ENCODE measurements around the gene TTBK1.

The TTBK1 gene

GRCh38 chr6:43276577-43277305, 33.5 kb downstream of the TTBK1 start:
- H3K4me3 ChIP-seq (ENCODE audit: low read depth, low read length): peak overlapping the region; percentile 23
- peaks cover 58% of the 10 kb centered on the region for H3K27me3 ChIP-seq (ENCODE audit: control insufficient read depth, insufficient read depth, low read length)
- H3K36me3 ChIP-seq (ENCODE audit: control insufficient read depth, insufficient read depth, low read length): no peaks in the 10 kb centered on the region
- H3K9ac ChIP-seq (ENCODE audit: low read depth, low read length): no peak overlapping the region
- H3K9me3 ChIP-seq (ENCODE audit: control insufficient read depth, insufficient read depth, low read length): no peaks in the 10 kb centered on the region
- peaks cover 12% of the 10 kb centered on the region for H3K4me1 ChIP-seq (ENCODE audit: control insufficient read depth, insufficient read depth, low read length)

GRCh38 chr6:43277306-43277642, 34.0 kb downstream of the TTBK1 start:
- H3K4me1 ChIP-seq (ENCODE audit: control insufficient read depth, insufficient read depth, low read length): peaks cover 12% of the 10 kb centered on the region
- no peaks in the 10 kb centered on the region for H3K9me3 ChIP-seq (ENCODE audit: control insufficient read depth, insufficient read depth, low read length)
- H3K36me3 ChIP-seq (ENCODE audit: control insufficient read depth, insufficient read depth, low read length): no peaks in the 10 kb centered on the region
- H3K27me3 ChIP-seq (ENCODE audit: control insufficient read depth, insufficient read depth, low read length): peaks cover 53% of the 10 kb centered on the region
- no peak overlapping the region for H3K9ac ChIP-seq (ENCODE audit: low read depth, low read length)
- no peak overlapping the region for H3K4me3 ChIP-seq (ENCODE audit: low read depth, low read length)

- peaks cover 47% of the 10 kb centered on the region for H3K27me3 ChIP-seq (ENCODE audit: control insufficient read depth, insufficient read depth, low read length)
- no peaks in the 10 kb centered on the region for H3K36me3 ChIP-seq (ENCODE audit: control insufficient read depth, insufficient read depth, low read length)
- peaks cover 12% of the 10 kb centered on the region for H3K4me1 ChIP-seq (ENCODE audit: control insufficient read depth, insufficient read depth, low read length)
- no peak overlapping the region for H3K9ac ChIP-seq (ENCODE audit: low read depth, low read length)
- no peaks in the 10 kb centered on the region for H3K9me3 ChIP-seq (ENCODE audit: control insufficient read depth, insufficient read depth, low read length)
- no peak overlapping the region for H3K4me3 ChIP-seq (ENCODE audit: low read depth, low read length)
Measured at GRCh38 chr6:43277643-43278523, 34.6 kb downstream of the TTBK1 start.

- H3K9me3 ChIP-seq (ENCODE audit: control insufficient read depth, insufficient read depth, low read length): no peaks in the 10 kb centered on the region
- H3K9ac ChIP-seq (ENCODE audit: low read depth, low read length): no peak overlapping the region
- H3K36me3 ChIP-seq (ENCODE audit: control insufficient read depth, insufficient read depth, low read length): no peaks in the 10 kb centered on the region
- H3K4me3 ChIP-seq (ENCODE audit: low read depth, low read length): no peak overlapping the region
- H3K4me1 ChIP-seq (ENCODE audit: control insufficient read depth, insufficient read depth, low read length): peaks cover 12% of the 10 kb centered on the region
- peaks cover 40% of the 10 kb centered on the region for H3K27me3 ChIP-seq (ENCODE audit: control insufficient read depth, insufficient read depth, low read length)
Measured at GRCh38 chr6:43278524-43279078, 35.3 kb downstream of the TTBK1 start.

GRCh38 chr6:43280234-43280633, 37.0 kb downstream of the TTBK1 start:
- H3K9ac ChIP-seq (ENCODE audit: low read depth, low read length): no peak overlapping the region
- H3K9me3 ChIP-seq (ENCODE audit: control insufficient read depth, insufficient read depth, low read length): no peaks in the 10 kb centered on the region
- H3K36me3 ChIP-seq (ENCODE audit: control insufficient read depth, insufficient read depth, low read length): no peaks in the 10 kb centered on the region
- no peak overlapping the region for H3K4me3 ChIP-seq (ENCODE audit: low read depth, low read length)
- H3K4me1 ChIP-seq (ENCODE audit: control insufficient read depth, insufficient read depth, low read length): peaks cover 12% of the 10 kb centered on the region
- H3K27me3 ChIP-seq (ENCODE audit: control insufficient read depth, insufficient read depth, low read length): peaks cover 34% of the 10 kb centered on the region

GRCh38 chr6:43282060-43282459, 38.8 kb downstream of the TTBK1 start:
- Histone ChIP-seq H3K9me3 (ENCODE audit: control insufficient read depth, insufficient read depth, low read length) (no peaks in the 10 kb centered on the region), H3K36me3 (ENCODE audit: control insufficient read depth, insufficient read depth, low read length) (no peaks in the 10 kb centered on the region), H3K4me1 (ENCODE audit: control insufficient read depth, insufficient read depth, low read length) (peaks cover 12% of the 10 kb centered on the region), H3K9ac (ENCODE audit: low read depth, low read length) (no peak overlapping the region), H3K4me3 (ENCODE audit: low read depth, low read length) (no peak overlapping the region), H3K27me3 (ENCODE audit: control insufficient read depth, insufficient read depth, low read length) (peaks cover 34% of the 10 kb centered on the region)

- Histone ChIP-seq H3K9ac (ENCODE audit: low read depth, low read length) (no peak overlapping the region), H3K9me3 (ENCODE audit: control insufficient read depth, insufficient read depth, low read length) (no peaks in the 10 kb centered on the region), H3K27me3 (ENCODE audit: control insufficient read depth, insufficient read depth, low read length) (peaks cover 26% of the 10 kb centered on the region), H3K36me3 (ENCODE audit: control insufficient read depth, insufficient read depth, low read length) (no peaks in the 10 kb centered on the region), H3K4me3 (ENCODE audit: low read depth, low read length) (no peak overlapping the region), H3K4me1 (ENCODE audit: control insufficient read depth, insufficient read depth, low read length) (peaks cover 12% of the 10 kb centered on the region)
Measured at GRCh38 chr6:43282636-43283513, 39.6 kb downstream of the TTBK1 start.

GRCh38 chr6:43283514-43283901, 40.2 kb downstream of the TTBK1 start:
- Histone ChIP-seq H3K27me3 (ENCODE audit: control insufficient read depth, insufficient read depth, low read length) (peaks cover 25% of the 10 kb centered on the region), H3K36me3 (ENCODE audit: control insufficient read depth, insufficient read depth, low read length) (no peaks in the 10 kb centered on the region), H3K4me3 (ENCODE audit: low read depth, low read length) (no peak overlapping the region), H3K9ac (ENCODE audit: low read depth, low read length) (no peak overlapping the region), H3K9me3 (ENCODE audit: control insufficient read depth, insufficient read depth, low read length) (no peaks in the 10 kb centered on the region), H3K4me1 (ENCODE audit: control insufficient read depth, insufficient read depth, low read length) (peaks cover 7% of the 10 kb centered on the region)

- H3K4me3 ChIP-seq (ENCODE audit: low read depth, low read length): no peak overlapping the region
- no peaks in the 10 kb centered on the region for H3K9me3 ChIP-seq (ENCODE audit: control insufficient read depth, insufficient read depth, low read length)
- peaks cover 3% of the 10 kb centered on the region for H3K4me1 ChIP-seq (ENCODE audit: control insufficient read depth, insufficient read depth, low read length)
- H3K27me3 ChIP-seq (ENCODE audit: control insufficient read depth, insufficient read depth, low read length): peaks cover 22% of the 10 kb centered on the region
- H3K36me3 ChIP-seq (ENCODE audit: control insufficient read depth, insufficient read depth, low read length): no peaks in the 10 kb centered on the region
- no peak overlapping the region for H3K9ac ChIP-seq (ENCODE audit: low read depth, low read length)
Measured at GRCh38 chr6:43283905-43284304, 40.6 kb downstream of the TTBK1 start.

GRCh38 chr6:43284991-43285781, 41.9 kb downstream of the TTBK1 start:
- peaks cover 22% of the 10 kb centered on the region for H3K27me3 ChIP-seq (ENCODE audit: control insufficient read depth, insufficient read depth, low read length)
- H3K4me3 ChIP-seq (ENCODE audit: low read depth, low read length): peak overlapping the region; percentile 18
- no peaks in the 10 kb centered on the region for H3K36me3 ChIP-seq (ENCODE audit: control insufficient read depth, insufficient read depth, low read length)
- H3K9me3 ChIP-seq (ENCODE audit: control insufficient read depth, insufficient read depth, low read length): no peaks in the 10 kb centered on the region
- H3K4me1 ChIP-seq (ENCODE audit: control insufficient read depth, insufficient read depth, low read length): no peaks in the 10 kb centered on the region
- H3K9ac ChIP-seq (ENCODE audit: low read depth, low read length): no peak overlapping the region

GRCh38 chr6:43285832-43286231, 42.6 kb downstream of the TTBK1 start:
- no peak overlapping the region for H3K4me3 ChIP-seq (ENCODE audit: low read depth, low read length)
- no peaks in the 10 kb centered on the region for H3K4me1 ChIP-seq (ENCODE audit: control insufficient read depth, insufficient read depth, low read length)
- peaks cover 22% of the 10 kb centered on the region for H3K27me3 ChIP-seq (ENCODE audit: control insufficient read depth, insufficient read depth, low read length)
- no peaks in the 10 kb centered on the region for H3K36me3 ChIP-seq (ENCODE audit: control insufficient read depth, insufficient read depth, low read length)
- no peaks in the 10 kb centered on the region for H3K9me3 ChIP-seq (ENCODE audit: control insufficient read depth, insufficient read depth, low read length)
- no peak overlapping the region for H3K9ac ChIP-seq (ENCODE audit: low read depth, low read length)

Data from iPS-15b (cell line).